Glutamatergic neuron (in vitro differentiated cells): ENCODE results near the gene TM6SF1. TPM values are rescaled to one million over a fixed set of nuclear protein-coding genes. Genes with fewer than 3 reads are reported as not detected.
A peak's percentile ranks its signal among the peaks of the same experiment; 100 is the strongest.

ENCODE experiments used
- DNase-seq: peaks from one replicate; pipeline ENCODE4 v3.0.0; 2022
- H3K27ac Mint-ChIP-seq: one replicate; pipeline ENCODE4 v1.8.0; 2020; ENCODE audit warnings: mild to moderate bottlenecking, mixed read lengths, inconsistent platforms; ENCODE audit not compliant: unreplicated experiment
- H3K27me3 Mint-ChIP-seq: one replicate; pipeline ENCODE4 v1.8.0; 2020; ENCODE audit warnings: mild to moderate bottlenecking, moderate library complexity, mixed read lengths, inconsistent platforms; ENCODE audit not compliant: unreplicated experiment
- H3K36me3 Mint-ChIP-seq: one replicate; pipeline ENCODE4 v1.8.0; 2020; ENCODE audit warnings: mild to moderate bottlenecking, mixed read lengths, inconsistent platforms; ENCODE audit not compliant: unreplicated experiment
- H3K4me1 Mint-ChIP-seq: one replicate; pipeline ENCODE4 v1.8.0; 2020; ENCODE audit warnings: mild to moderate bottlenecking, low read depth, mixed read lengths, inconsistent platforms; ENCODE audit not compliant: unreplicated experiment
- H3K4me3 Mint-ChIP-seq: one replicate; pipeline ENCODE4 v1.8.0; 2020; ENCODE audit warnings: mild to moderate bottlenecking, mixed read lengths, inconsistent platforms; ENCODE audit not compliant: unreplicated experiment
- H3K9me3 Mint-ChIP-seq: one replicate; pipeline ENCODE4 v1.8.0; 2020; ENCODE audit warnings: mild to moderate bottlenecking, moderate library complexity, mixed read lengths, inconsistent platforms; ENCODE audit not compliant: unreplicated experiment
- microRNA-seq: library from miRNA; unstranded; fragments of <30 nt; microRNA quantifications from one replicate; pipeline ENCODE4, GENCODE V29; 2020; ENCODE audit not compliant: unreplicated experiment
- total RNA-seq: library from RNA; stranded (reverse); fragmentation: NEBNext Ultra II Directional; extraction: Animal tissue kit (Norgen Biotek cat#: 25700); gene quantifications from one replicate; pipeline ENCODE4 v1.2.1, GENCODE V29; 2021; ENCODE audit not compliant: unreplicated experiment
- TF ChIP-seq, protein P1 (sequence below): fragments of 200-600 bp; sonication (generic); IDR thresholded peaks from one replicate; pipeline ENCODE4 v1.5.0; 2021; ENCODE audit not compliant: partially characterized antibody, unreplicated experiment

TM6SF1 gene
- total RNA-seq, 1 donor from 2014 or later: not detected

GRCh38 chr15:83170474-83171165, 63.2 kb downstream of the TM6SF1 start:
- Mint-ChIP-seq H3K36me3 (peaks cover 17% of the 10 kb centered on the region), H3K27me3 (no peaks in the 10 kb centered on the region), H3K9me3 (peaks cover 4% of the 10 kb centered on the region), H3K4me1 (peaks cover 14% of the 10 kb centered on the region), H3K27ac (no peak overlapping the region), H3K4me3 (no peak overlapping the region)
- TF ChIP-seq, protein P1, sequence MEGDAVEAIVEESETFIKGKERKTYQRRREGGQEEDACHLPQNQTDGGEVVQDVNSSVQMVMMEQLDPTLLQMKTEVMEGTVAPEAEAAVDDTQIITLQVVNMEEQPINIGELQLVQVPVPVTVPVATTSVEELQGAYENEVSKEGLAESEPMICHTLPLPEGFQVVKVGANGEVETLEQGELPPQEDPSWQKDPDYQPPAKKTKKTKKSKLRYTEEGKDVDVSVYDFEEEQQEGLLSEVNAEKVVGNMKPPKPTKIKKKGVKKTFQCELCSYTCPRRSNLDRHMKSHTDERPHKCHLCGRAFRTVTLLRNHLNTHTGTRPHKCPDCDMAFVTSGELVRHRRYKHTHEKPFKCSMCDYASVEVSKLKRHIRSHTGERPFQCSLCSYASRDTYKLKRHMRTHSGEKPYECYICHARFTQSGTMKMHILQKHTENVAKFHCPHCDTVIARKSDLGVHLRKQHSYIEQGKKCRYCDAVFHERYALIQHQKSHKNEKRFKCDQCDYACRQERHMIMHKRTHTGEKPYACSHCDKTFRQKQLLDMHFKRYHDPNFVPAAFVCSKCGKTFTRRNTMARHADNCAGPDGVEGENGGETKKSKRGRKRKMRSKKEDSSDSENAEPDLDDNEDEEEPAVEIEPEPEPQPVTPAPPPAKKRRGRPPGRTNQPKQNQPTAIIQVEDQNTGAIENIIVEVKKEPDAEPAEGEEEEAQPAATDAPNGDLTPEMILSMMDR: no peak
- DNase-seq: no peak

DNA sequence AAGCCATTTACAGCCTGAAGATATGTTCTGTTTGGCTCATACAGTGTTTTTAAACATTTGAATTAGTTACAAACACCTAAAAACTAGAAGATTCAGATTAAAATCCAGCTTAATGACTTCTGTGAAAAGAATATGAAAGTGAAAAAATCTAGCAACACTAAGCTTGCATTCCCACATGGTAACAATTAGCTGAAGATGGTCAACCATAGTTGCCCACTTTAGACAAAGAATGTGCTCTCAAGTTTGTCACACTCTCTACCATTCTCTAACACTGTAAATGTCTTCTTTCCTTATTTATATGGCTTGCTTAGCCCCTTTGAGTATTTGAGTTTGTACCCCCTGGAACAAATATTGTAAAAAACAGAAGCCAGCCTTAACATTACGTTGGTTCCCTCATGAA, 67.4 kb downstream of the TM6SF1 start:
- peaks cover 14% of the 10 kb centered on the region for H3K4me1 Mint-ChIP-seq
- no peak for DNase-seq
- no peaks in the 10 kb centered on the region for H3K36me3 Mint-ChIP-seq
- no peak overlapping the region for H3K27ac Mint-ChIP-seq
- no peaks in the 10 kb centered on the region for H3K27me3 Mint-ChIP-seq
- H3K4me3 Mint-ChIP-seq: no peak overlapping the region
- TF ChIP-seq, protein P1: no peak
- H3K9me3 Mint-ChIP-seq: no peaks in the 10 kb centered on the region

DNA sequence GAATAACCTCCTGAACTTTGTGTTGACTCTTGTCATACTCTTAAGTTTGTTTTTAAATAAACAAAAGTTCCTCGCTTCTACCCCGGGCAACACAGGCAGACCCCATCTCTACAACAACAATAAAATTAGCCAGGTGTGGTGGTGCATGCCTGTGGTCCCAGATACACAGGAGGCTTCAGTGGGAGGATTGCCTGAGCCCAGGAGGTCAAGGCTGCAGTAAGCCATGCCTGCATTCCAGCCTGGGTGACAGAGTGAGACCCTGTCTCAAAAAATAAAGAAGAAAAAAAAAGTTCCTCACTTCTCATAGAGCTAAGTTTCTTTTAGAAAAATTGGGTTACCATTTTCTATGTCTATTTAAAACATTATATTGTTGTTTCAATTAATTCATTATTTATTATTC, 70.9 kb downstream of the TM6SF1 start:
- Mint-ChIP-seq H3K27ac (no peak overlapping the region), H3K4me3 (no peak overlapping the region), H3K9me3 (no peaks in the 10 kb centered on the region), H3K36me3 (no peaks in the 10 kb centered on the region), H3K4me1 (peaks cover 13% of the 10 kb centered on the region), H3K27me3 (no peaks in the 10 kb centered on the region)
- no peak for DNase-seq
- TF ChIP-seq, protein P1: no peak

DNA sequence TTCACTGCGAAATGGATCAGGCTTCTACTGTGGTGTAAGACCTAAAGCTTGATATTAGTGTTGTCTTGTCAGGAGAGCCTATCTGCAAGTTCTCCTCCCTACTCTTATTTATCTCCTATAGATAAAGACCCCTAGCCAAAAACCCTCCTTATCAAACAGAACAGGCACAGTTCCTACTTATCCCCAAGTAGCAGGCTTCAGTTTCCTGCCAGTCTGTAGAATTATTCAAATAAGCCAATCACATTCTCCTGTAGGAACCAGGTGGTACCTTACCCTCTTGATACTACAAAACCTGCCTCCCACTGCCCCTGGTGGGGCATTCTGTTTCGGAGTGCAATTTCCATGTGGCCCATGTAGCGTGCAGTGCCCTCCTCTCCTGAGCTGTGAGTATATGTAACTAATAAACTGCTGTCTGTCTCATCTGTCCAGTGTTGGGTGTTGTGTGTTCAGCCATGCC, 71.5 kb downstream of the TM6SF1 start:
- peaks cover 10% of the 10 kb centered on the region for H3K4me1 Mint-ChIP-seq
- no peak for DNase-seq
- H3K4me3 Mint-ChIP-seq: no peak overlapping the region
- no peaks in the 10 kb centered on the region for H3K27me3 Mint-ChIP-seq
- H3K36me3 Mint-ChIP-seq: no peaks in the 10 kb centered on the region
- H3K9me3 Mint-ChIP-seq: no peaks in the 10 kb centered on the region
- TF ChIP-seq, protein P1: no peak
- no peak overlapping the region for H3K27ac Mint-ChIP-seq

DNA sequence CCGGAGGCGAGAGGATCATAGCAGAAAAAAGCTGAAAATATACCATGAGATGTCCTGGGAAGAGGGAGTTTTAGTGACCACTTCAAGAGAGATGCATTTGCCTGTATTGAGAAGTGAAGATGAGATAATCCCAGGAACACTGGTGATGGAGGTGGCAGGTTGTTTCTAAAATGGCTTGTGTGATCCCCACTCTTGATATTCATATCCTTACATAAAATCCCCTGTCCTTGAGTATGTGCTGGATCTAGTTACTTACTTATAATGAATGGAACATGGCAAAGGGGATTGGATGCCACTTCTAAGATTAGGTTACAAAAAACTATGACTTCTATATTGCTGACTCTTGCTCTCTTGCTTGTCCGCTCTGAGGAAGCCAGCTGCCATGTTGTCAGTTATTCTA, 78.1 kb downstream of the TM6SF1 start:
- no peaks in the 10 kb centered on the region for H3K9me3 Mint-ChIP-seq
- H3K27me3 Mint-ChIP-seq: no peaks in the 10 kb centered on the region
- no peak overlapping the region for H3K27ac Mint-ChIP-seq
- H3K4me1 Mint-ChIP-seq: peaks cover 9% of the 10 kb centered on the region
- no peak overlapping the region for H3K4me3 Mint-ChIP-seq
- no peaks in the 10 kb centered on the region for H3K36me3 Mint-ChIP-seq
- DNase-seq: no peak
- TF ChIP-seq, protein P1: no peak

Small RNAs within 50 kb of the gene (microRNA-seq; reads per million reads assigned to microRNA genes)
- 15.0 reads per million, percentile 55 among the genes with 10 or more reads in this experiment for gene MIR4515

Other genes with a start within 250 kb of the TM6SF1 start
- gene HOMER2, start 154.9 kb upstream of the TM6SF1 start, total RNA-seq: 32.6 TPM
- gene RAMAC, start 121.4 kb upstream of the TM6SF1 start, total RNA-seq: 38.2 TPM
- 29.6 TPM for gene C15orf40, start 96.0 kb upstream of the TM6SF1 start, total RNA-seq
- gene BTBD1, start 40.4 kb upstream of the TM6SF1 start, total RNA-seq: 41.9 TPM
- gene HDGFL3, start 100.2 kb downstream of the TM6SF1 start, total RNA-seq: 130 TPM
- 1.1 TPM for gene BNC1, start 177.0 kb downstream of the TM6SF1 start, total RNA-seq